Neuron (in vitro differentiated cells): Measurements from ENCODE around the gene SLC25A1.
"Not testable (repeated sequence)": the region's sequence is repeated elsewhere in the genome, so short reads cannot be mapped to it uniquely, and the experiment has no call there.

Source experiments
- H2AFZ ChIP-seq: one replicate; pipeline ENCODE4 v1.6.1; 2013; ENCODE audit warnings: low read depth, mild to moderate bottlenecking, inconsistent platforms, low read length, moderate library complexity
- H3K27me3 ChIP-seq: one replicate; pipeline ENCODE4 v1.6.1; 2013; ENCODE audit warnings: low read length; ENCODE audit not compliant: insufficient read depth
- H3K36me3 ChIP-seq: one replicate; pipeline ENCODE4 v1.6.1; 2013; ENCODE audit warnings: low read length; ENCODE audit not compliant: insufficient read depth
- H3K4me1 ChIP-seq: one replicate; pipeline ENCODE4 v1.6.1; 2013; ENCODE audit warnings: low read length; ENCODE audit not compliant: insufficient read depth
- H3K4me3 ChIP-seq: 2 replicates; pipeline ENCODE4 v1.5.1; 2013; ENCODE audit warnings: mild to moderate bottlenecking, low read length, moderate library complexity
- H3K9me3 ChIP-seq: one replicate; pipeline ENCODE4 v1.6.1; 2013; ENCODE audit warnings: low read length

Gene SLC25A1

GRCh38 chr22:19214078-19214473, 35.5 kb upstream of the SLC25A1 start:
- H2AFZ ChIP-seq: no peak overlapping the region
- H3K36me3 ChIP-seq: peaks cover 4% of the 10 kb centered on the region
- H3K27me3 ChIP-seq: no peaks in the 10 kb centered on the region
- H3K4me1 ChIP-seq: peaks cover 18% of the 10 kb centered on the region
- H3K4me3 ChIP-seq: no peak overlapping the region
- no peaks in the 10 kb centered on the region for H3K9me3 ChIP-seq

- Histone ChIP-seq H3K4me3 (no peak overlapping the region), H3K27me3 (no peaks in the 10 kb centered on the region), H3K9me3 (no peaks in the 10 kb centered on the region), H3K4me1 (peaks cover 18% of the 10 kb centered on the region), H2AFZ (no peak overlapping the region), H3K36me3 (peaks cover 4% of the 10 kb centered on the region)
Measured at GRCh38 chr22:19213442-19214077, 35.0 kb upstream of the SLC25A1 start.

GRCh38 chr22:19213001-19213400, 34.5 kb upstream of the SLC25A1 start:
- Histone ChIP-seq H3K9me3 (no peaks in the 10 kb centered on the region), H3K27me3 (no peaks in the 10 kb centered on the region), H2AFZ (no peak overlapping the region), H3K4me3 (no peak overlapping the region), H3K36me3 (peaks cover 4% of the 10 kb centered on the region), H3K4me1 (peaks cover 15% of the 10 kb centered on the region)

- no peak overlapping the region for H3K4me3 ChIP-seq
- no peak overlapping the region for H2AFZ ChIP-seq
- H3K36me3 ChIP-seq: peaks cover 4% of the 10 kb centered on the region
- peaks cover 2% of the 10 kb centered on the region for H3K9me3 ChIP-seq
- H3K27me3 ChIP-seq: no peaks in the 10 kb centered on the region
- H3K4me1 ChIP-seq: peaks cover 11% of the 10 kb centered on the region
Measured at GRCh38 chr22:19212302-19212870, 33.9 kb upstream of the SLC25A1 start.

GRCh38 chr22:19210188-19210587, 31.7 kb upstream of the SLC25A1 start:
- peaks cover 2% of the 10 kb centered on the region for H3K9me3 ChIP-seq
- peaks cover 4% of the 10 kb centered on the region for H3K36me3 ChIP-seq
- H3K4me3 ChIP-seq: no peak overlapping the region
- no peak overlapping the region for H2AFZ ChIP-seq
- peaks cover 11% of the 10 kb centered on the region for H3K4me1 ChIP-seq
- no peaks in the 10 kb centered on the region for H3K27me3 ChIP-seq

GRCh38 chr22:19208287-19208847, 29.8 kb upstream of the SLC25A1 start:
- Histone ChIP-seq H3K4me1 (peaks cover 3% of the 10 kb centered on the region), H3K36me3 (peaks cover 4% of the 10 kb centered on the region), H3K27me3 (no peaks in the 10 kb centered on the region), H2AFZ (no peak overlapping the region), H3K4me3 (no peak overlapping the region), H3K9me3 (peaks cover 2% of the 10 kb centered on the region)

GRCh38 chr22:19207884-19208283, 29.3 kb upstream of the SLC25A1 start:
- no peaks in the 10 kb centered on the region for H3K4me1 ChIP-seq
- peaks cover 4% of the 10 kb centered on the region for H3K36me3 ChIP-seq
- peaks cover 2% of the 10 kb centered on the region for H3K9me3 ChIP-seq
- no peak overlapping the region for H2AFZ ChIP-seq
- no peaks in the 10 kb centered on the region for H3K27me3 ChIP-seq
- no peak overlapping the region for H3K4me3 ChIP-seq

- H3K9me3 ChIP-seq: peaks cover 2% of the 10 kb centered on the region
- H3K27me3 ChIP-seq: no peaks in the 10 kb centered on the region
- no peak overlapping the region for H2AFZ ChIP-seq
- peaks cover 4% of the 10 kb centered on the region for H3K36me3 ChIP-seq
- H3K4me3 ChIP-seq: no peak overlapping the region
- H3K4me1 ChIP-seq: no peaks in the 10 kb centered on the region
Measured at GRCh38 chr22:19207401-19207808, 28.9 kb upstream of the SLC25A1 start.

- Histone ChIP-seq H3K4me1 (no peaks in the 10 kb centered on the region), H3K27me3 (no peaks in the 10 kb centered on the region), H3K4me3 (no peak overlapping the region), H3K36me3 (peaks cover 4% of the 10 kb centered on the region), H3K9me3 (peaks cover 2% of the 10 kb centered on the region), H2AFZ (no peak overlapping the region)
Measured at GRCh38 chr22:19206287-19206686, 27.8 kb upstream of the SLC25A1 start.

GRCh38 chr22:19204640-19205039, 26.1 kb upstream of the SLC25A1 start:
- Histone ChIP-seq H3K4me1 (no peaks in the 10 kb centered on the region), H3K27me3 (no peaks in the 10 kb centered on the region), H3K9me3 (peaks cover 2% of the 10 kb centered on the region), H3K36me3 (no peaks in the 10 kb centered on the region), H3K4me3 (no peak overlapping the region), H2AFZ (no peak overlapping the region)

- Histone ChIP-seq H3K4me3 (no peak overlapping the region), H3K4me1 (no peaks in the 10 kb centered on the region), H2AFZ (no peak overlapping the region), H3K36me3 (no peaks in the 10 kb centered on the region), H3K27me3 (no peaks in the 10 kb centered on the region), H3K9me3 (peaks cover 2% of the 10 kb centered on the region)
Measured at GRCh38 chr22:19203834-19204233, 25.3 kb upstream of the SLC25A1 start.

- H3K36me3 ChIP-seq, H3K9me3 ChIP-seq: not testable (repeated sequence)
Measured at GRCh38 chr22:19202799-19203186, 24.3 kb upstream of the SLC25A1 start.

GRCh38 chr22:19201869-19202798, 23.6 kb upstream of the SLC25A1 start:
- Histone ChIP-seq H3K36me3 (no peaks in the 10 kb centered on the region), H3K4me3 (no peak overlapping the region), H3K27me3 (no peaks in the 10 kb centered on the region), H2AFZ (no peak overlapping the region), H3K4me1 (no peaks in the 10 kb centered on the region), H3K9me3 (no peaks in the 10 kb centered on the region)

More at GRCh38 chr22:19202799-19203186, 24.3 kb upstream of the SLC25A1 start:
- not testable (repeated sequence) for H3K4me3 ChIP-seq, H3K4me1 ChIP-seq, H3K27me3 ChIP-seq, H2AFZ ChIP-seq
